Erythroblast (primary cell): ENCODE data around the gene CASZ1.

ENCODE experiments used
- GATA1 ChIP-seq: IDR thresholded peaks from 2 replicates; pipeline ENCODE4 v1.6.1; 2011; ENCODE audit warnings: low read depth, mild to moderate bottlenecking, control low read depth, low read length, moderate library complexity
- POLR2A ChIP-seq: IDR thresholded peaks from 2 replicates; pipeline ENCODE4 v1.6.1; 2011; ENCODE audit warnings: mild to moderate bottlenecking, low read length

DNA sequence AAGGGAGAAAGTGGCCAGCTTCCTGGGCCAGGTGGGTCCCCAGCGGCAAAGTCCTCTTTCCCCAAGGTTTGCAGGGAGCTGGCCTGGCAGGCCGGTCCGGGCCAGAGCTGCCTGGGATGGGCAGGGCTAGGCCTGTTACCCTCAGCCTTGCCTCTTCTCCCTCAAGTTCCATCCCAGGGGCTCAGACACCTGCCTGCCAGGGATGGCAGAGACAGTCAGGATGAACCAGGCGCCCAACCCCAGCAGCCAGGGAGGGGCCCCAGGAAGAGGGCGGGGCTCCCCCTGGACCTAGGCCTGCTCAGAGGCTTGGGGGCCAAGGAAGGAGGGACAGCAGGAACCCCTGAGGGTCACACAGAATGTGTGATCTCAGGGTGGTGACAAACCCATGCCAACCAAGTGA, 120.6 kb downstream of the CASZ1 start:
- TF ChIP-seq POLR2A (no peak), GATA1 (no peak)
